CD4-positive, alpha-beta T cell treated with Interleukin-10 for 1 hour (primary cell): ENCODE data around the gene FOLR2.
A peak's percentile ranks its signal among the peaks of the same experiment; 100 is the strongest.

ENCODE experiments used
- DNase-seq: peaks from one replicate; pipeline ENCODE4 v3.0.0-alpha.2; 2020

FOLR2 gene

DNA sequence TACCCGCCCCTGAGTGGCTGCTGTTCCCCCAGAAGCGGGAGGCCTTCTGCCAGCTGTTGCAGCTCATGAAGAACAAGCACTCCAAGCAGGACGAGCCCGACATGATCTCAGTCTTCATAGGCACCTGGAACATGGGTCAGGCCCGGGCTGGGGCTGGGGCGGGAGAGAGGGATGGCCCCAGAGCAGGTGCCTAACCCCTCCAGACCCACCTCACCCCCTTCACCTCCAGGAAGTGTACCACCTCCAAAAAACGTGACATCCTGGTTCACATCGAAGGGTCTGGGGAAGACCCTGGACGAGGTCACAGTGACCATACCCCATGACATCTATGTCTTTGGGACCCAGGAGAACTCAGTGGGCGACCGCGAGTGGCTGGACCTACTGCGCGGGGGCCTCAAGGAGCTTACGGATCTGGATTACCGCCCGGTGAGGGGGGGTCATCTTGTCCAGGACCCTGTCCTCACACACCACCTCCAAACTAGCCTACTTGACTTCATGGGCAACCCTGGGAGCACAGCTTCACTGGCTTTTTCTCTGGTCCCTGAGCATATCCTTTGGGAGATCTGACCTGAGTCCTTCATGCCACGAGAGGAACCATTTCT, 14.3 kb downstream of the FOLR2 start:
- DNase-seq, result no peak

DNA sequence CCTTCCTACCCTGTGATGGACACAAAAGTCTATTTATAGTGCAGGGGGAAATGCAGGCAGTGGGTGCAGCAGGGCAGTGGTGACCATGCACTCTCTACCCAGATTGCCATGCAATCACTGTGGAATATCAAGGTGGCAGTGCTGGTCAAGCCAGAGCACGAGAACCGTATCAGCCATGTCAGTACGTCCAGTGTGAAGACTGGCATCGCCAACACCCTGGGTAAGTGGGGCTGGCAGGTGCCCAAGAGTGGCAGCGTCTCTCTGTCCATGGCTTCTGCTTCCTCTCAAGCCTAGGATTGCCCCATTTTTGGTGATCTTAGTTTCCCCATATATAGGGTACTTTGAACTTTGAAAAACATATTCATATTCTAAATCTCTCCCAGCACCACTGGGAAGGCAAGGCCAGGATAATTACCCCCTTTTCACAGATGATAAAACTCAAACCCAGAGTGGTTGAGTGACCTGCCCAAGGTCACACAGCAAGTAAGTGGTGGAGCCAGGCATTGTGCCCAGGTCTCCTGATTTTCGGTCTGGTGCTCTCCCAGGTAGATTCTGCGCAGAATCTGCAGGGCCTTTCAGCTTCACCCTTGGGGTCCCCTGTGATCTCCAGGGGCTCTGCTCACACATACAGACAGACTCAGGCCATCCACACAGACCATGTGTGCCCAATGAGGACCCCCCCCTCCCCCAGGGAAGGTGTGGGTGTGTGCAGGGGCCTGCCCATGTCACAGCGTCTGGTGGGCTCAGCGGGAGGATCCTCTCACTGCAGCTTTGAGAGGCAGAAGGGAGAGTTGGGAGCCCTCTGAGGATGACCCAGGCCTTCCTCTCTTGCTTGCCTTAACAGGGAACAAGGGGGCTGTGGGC, 15.0 kb downstream of the FOLR2 start:
- no peak for DNase-seq

- no peak for DNase-seq
Observed at GRCh38 chr11:72232260-72233055, 15.9 kb downstream of the FOLR2 start.

DNA sequence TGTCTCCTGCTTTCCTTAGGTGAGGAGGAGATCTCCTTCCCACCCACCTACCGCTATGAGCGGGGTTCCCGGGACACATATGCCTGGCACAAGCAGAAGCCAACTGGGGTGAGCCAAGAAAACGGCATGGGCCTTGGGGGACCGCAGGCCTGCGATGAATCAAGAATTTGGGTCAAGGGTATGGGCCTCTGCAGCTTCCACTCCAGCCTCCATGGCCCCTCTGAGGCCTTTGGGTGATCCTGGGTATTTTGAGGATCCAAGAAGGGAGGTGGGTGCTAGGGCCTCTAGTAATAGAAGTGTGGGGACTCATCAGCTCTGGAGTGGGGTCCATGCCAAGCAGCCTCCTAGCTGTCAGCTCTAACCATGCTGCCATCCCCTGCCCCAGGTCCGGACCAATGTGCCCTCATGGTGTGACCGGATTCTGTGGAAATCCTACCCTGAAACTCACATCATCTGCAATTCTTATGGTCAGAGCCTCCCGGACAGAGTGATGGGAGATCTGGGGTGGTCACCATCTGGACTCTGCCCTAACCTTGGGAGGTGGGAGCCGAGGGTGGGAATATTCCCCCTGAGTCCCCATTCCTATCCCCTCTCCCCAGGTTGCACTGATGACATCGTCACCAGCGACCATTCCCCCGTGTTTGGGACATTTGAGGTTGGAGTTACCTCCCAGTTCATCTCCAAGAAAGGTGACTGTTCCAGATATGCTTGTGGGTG, 16.6 kb downstream of the FOLR2 start:
- DNase-seq, result no peak

- DNase-seq, result no peak
Observed at GRCh38 chr11:72233773-72234513, 17.3 kb downstream of the FOLR2 start.

GRCh38 chr11:72234514-72234830, 17.9 kb downstream of the FOLR2 start:
- DNase-seq, result no peak

DNA sequence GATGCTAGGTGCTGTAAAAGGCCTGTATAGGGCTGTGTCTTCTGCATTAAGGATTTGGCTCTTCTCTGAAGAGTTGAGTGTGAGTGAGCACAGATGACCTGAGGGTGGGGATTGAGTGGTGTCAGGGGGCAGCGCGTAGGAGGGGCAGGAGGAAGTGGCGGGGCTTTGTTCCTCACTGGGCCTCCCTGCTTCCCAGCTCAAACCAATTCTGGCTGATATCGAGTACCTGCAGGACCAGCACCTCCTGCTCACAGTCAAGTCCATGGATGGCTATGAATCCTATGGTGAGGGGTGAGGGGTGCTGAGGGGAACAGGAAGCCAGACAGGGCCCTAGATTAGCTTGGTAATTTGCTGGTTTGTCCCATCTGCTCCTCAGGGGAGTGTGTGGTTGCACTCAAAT, 18.3 kb downstream of the FOLR2 start:
- DNase-seq, result no peak

- DNase-seq, result no peak
Observed at GRCh38 chr11:72235351-72236057, 18.9 kb downstream of the FOLR2 start.

DNA sequence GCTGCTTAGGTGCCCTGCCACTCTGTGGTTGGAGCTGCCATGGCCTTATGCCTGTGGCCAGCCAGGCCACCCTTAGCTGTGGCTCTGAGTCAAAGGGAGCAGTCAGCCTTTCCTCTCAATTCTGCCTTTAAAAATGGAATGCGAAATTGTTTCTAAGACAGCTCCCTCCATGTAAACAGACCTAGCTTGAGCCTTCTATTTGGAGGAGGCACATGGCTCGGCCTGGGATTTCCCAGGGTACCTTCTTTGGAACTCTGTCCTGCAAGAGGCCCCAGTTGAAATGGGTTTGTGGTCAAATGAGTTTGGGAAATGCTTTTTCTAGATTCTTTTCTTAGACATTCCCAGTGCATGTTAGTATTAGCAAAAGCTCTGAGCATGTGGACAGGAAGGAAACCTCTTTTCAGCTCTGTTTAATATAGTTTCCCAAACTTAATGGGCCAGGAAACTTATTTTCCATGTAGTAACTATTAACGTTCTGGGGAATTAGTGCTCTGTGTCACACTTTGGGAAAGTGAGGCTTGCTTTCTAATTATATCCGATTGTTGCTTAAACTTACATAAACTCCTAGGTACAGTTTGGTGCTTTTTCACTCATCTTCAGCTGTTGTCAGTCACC, 19.6 kb downstream of the FOLR2 start:
- no peak for DNase-seq

- no peak for DNase-seq
Observed at GRCh38 chr11:72236774-72237111, 20.1 kb downstream of the FOLR2 start.

GRCh38 chr11:72237112-72237931, 20.7 kb downstream of the FOLR2 start:
- no peak for DNase-seq

GRCh38 chr11:72238040-72238450, 21.5 kb downstream of the FOLR2 start:
- DNase-seq, result peak; percentile 58

DNA sequence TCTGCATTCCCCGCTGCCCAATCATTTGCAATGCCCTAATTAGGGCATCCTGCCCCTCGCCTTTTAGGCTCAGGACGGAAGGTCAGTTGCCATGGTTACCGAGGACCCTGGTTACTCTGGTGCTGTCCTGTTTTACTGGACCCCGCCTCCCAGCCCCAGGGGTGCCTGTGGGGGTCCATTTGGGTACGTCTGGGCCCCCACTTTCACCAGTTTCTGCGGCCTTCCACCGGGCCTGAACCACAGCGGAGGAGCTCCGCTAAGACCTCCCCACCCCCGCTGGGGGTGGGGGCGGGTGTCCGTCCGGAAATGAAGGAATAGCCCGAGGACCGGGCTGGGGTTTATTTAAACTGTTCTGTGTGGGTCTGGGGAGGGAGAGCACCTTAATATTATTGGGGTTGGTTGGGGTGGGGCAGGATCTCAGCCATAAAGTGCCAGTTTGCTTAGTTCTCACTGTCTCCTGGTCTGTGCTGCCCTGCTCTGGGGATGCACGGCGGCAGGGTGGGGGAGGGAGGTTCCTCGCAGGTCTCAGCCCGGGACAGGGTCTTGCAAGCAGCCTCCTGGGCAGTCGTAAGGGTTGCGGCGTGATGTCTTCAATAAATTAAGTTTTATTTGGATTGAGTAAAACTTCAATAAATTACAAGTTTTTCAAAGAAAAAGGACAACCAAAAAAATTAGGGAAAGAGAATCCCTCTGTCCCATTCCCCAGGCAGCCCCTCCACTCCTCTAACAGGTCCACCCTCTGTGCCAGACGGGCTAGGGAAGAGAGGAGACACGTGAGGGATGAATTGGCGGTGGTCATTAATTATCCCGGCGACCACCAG, 22.1 kb downstream of the FOLR2 start:
- no peak for DNase-seq

DNA sequence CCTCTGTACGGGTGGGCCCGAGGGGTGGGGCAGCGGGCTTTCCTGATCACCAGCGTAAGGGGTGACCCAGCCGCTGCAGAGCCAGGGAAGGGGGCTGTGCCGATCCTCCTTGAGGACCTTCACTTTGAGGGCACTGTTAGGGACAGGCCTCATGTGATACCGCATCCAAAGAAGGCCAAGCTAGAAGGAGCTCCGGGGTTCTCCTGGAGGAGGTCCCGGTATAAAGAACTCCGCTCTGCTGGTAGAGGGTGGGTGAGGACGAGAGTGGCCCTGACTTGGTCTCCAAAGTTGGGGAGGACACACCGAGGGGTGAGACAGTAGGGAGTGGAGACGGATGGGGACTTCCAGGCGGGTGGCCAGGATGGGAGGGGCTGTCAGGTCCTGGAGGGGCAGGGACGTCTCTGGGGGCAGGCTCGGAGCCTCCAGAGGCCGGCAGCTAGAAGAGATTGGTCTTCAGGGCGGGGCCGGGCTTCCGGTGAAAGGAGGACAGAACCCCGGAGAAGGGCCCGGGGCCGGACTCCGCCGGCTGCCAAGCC, 22.8 kb downstream of the FOLR2 start:
- DNase-seq, result no peak

DNA sequence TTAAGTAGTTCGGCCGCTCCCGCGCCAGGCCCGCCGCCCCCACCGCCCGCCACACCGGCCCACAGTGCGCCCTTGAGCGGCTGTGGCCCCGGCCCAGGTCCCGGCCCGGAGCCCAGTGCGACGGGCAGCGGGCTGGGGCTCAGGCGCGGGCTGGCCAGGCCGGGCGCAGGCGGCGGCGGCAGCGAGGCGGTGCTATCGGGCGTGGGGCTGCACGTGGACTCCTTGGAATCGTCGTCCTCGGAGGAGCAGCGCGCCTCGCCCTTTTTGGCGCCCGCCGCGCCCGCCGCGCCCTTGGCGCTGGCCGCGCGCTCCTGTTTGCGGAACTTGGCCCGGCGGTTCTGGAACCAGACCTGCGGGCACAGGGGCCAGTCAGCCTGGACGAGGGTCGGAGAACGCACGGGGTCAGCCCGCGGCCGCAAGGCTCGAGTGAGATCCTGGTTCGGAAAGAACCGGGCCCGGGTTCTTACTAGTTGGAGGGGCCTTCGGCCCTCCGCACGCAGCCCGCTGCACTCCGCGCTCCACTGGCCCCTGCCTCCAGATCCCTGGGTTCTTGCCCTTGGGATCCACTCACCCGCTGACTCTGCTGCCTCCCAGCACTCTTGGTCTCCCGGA, 23.4 kb downstream of the FOLR2 start:
- no peak for DNase-seq

DNA sequence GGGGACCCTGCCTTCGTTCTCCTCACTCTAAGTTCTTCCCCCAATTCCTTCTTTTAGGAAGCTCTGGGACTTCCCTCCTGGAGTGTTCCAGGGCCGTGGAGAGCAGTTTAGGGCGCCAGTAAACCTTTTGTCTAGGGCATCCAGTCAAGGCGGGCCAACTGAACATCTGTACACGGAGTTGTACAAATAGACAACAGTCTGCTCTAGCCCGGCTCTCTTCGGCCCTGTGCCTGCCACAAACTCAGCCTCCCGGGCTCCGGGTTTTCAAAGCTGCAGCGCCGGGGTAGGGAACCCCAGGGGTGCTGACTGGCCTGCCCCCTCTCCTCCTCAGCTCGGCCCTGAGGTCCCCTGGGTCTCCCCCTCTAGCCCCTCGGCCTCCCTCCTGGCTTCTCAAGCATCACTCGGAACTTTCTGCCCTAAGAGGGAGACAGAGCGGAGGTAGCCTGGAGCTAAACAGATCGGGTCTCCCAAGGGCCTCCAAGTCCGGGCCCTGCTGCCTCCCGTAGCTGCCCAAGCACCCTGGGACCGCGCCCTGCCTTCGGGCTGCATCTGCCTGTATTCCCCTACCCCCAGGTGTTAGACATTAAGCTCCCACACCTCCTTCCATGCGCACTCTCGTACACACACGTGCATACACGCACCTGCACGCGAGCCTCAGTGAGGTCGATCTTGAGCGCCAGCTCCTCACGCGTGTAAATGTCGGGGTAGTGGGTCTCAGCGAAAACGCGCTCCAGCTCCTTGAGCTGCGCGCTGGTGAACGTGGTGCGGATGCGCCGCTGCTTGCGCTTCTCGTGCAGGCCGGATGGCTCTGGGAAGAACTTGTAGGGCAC, 24.1 kb downstream of the FOLR2 start:
- no peak for DNase-seq

DNA sequence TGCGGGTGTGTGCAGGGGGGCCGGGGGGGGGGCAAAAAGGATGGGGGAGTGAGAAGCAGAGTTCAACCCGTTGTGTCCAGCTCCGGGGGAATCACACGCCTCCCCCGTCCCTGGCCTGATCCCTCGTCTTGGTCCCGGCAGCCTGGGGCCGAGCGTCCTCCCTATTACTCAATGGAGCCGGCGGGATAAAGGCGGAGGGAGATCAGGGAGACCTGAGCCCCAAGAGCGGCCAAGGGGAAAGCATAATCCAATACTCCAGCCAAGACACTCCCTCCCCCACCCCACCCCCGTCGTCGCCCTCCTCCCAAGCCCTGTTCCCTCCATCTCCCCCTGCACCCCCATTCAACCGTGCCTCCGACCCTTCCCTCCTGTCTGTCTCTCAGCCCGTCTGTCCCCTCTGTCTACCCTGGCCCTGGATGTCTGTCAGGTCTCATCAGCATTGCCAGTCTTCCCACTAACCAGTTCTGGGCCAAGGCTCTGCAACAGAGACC, 24.7 kb downstream of the FOLR2 start:
- no peak for DNase-seq

GRCh38 chr11:72242141-72242540, 25.5 kb downstream of the FOLR2 start:
- DNase-seq, result no peak
